ENCODE results near the gene MEX3B. TPM values are rescaled to one million over a fixed set of nuclear protein-coding genes. Genes with fewer than 3 reads are reported as not detected.
A peak's percentile ranks its signal among the peaks of the same experiment; 100 is the strongest.

MEX3B gene
- total and polyA plus RNA-seq, 9 of the 15 experiments (the other 6 are each of a cell fraction or from before 2014, with no cell fraction given) = 0.94 to 12.8 (median 3.6) TPM

GRCh38 chr15:82018201-82018600, 27.6 kb downstream of the MEX3B start (continued):
- TF ChIP-seq, protein P1, sequence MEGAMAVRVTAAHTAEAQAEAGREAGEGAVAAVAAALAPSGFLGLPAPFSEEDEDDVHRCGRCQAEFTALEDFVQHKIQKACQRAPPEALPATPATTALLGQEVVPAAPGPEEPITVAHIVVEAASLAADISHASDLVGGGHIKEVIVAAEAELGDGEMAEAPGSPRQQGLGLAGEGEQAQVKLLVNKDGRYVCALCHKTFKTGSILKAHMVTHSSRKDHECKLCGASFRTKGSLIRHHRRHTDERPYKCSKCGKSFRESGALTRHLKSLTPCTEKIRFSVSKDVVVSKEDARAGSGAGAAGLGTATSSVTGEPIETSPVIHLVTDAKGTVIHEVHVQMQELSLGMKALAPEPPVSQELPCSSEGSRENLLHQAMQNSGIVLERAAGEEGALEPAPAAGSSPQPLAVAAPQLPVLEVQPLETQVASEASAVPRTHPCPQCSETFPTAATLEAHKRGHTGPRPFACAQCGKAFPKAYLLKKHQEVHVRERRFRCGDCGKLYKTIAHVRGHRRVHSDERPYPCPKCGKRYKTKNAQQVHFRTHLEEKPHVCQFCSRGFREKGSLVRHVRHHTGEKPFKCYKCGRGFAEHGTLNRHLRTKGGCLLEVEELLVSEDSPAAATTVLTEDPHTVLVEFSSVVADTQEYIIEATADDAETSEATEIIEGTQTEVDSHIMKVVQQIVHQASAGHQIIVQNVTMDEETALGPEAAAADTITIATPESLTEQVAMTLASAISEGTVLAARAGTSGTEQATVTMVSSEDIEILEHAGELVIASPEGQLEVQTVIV (CRISPR knock-in tag; IDR thresholded peaks at IDR 0.05; ENCODE audit: borderline replicate concordance) = no peak
- no peak for TF ChIP-seq HEY1 (CRISPR knock-in tag; IDR thresholded peaks at IDR 0.05; ENCODE audit: borderline replicate concordance)
- TF ChIP-seq TAF1 (IDR thresholded peaks at IDR 0.05; ENCODE audit: control insufficient read depth, extremely low read depth, insufficient read depth, low read length, severe bottlenecking) = no peak
- peak; percentile 12; the same call in 1 of the 2 replicates for TF ChIP-seq ZBTB17 (CRISPR knock-in tag; IDR thresholded peaks at IDR 0.05)
- no peak for TF ChIP-seq NFE2L1 (tag; IDR thresholded peaks at IDR 0.05; ENCODE audit: borderline replicate concordance, low read depth)
- no peak for TF ChIP-seq ZNF134 (CRISPR knock-in tag; conservative IDR thresholded peaks at IDR 0.05)
- peak; percentile 84; the same call in 1 of the 2 replicates for TF ChIP-seq ZBTB1 (CRISPR knock-in tag; IDR thresholded peaks at IDR 0.05; ENCODE audit: borderline replicate concordance, low read depth)
- peak; percentile 43; the same call in 1 of the 2 replicates for TF ChIP-seq NFIC (IDR thresholded peaks at IDR 0.05)
- TF ChIP-seq SLC30A9 (CRISPR knock-in tag; IDR thresholded peaks at IDR 0.05) = no peak
- no peak for TF ChIP-seq HIVEP1 (CRISPR knock-in tag; IDR thresholded peaks at IDR 0.05)
- TF ChIP-seq, protein P2, sequence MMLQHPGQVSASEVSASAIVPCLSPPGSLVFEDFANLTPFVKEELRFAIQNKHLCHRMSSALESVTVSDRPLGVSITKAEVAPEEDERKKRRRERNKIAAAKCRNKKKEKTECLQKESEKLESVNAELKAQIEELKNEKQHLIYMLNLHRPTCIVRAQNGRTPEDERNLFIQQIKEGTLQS (IDR thresholded peaks at IDR 0.05) = peak; percentile 95
- TF ChIP-seq, protein P2 (CRISPR knock-in tag; conservative IDR thresholded peaks at IDR 0.05) = peak; percentile 82; the same call in 1 of the 2 replicates
- TF ChIP-seq ZNF253 (CRISPR knock-in tag; conservative IDR thresholded peaks at IDR 0.05) = no peak
- TF ChIP-seq TBL1XR1 (IDR thresholded peaks at IDR 0.05; ENCODE audit: low read length in 2 of 2) = no peak
- TF ChIP-seq HCFC1 (IDR thresholded peaks at IDR 0.05; ENCODE audit: low read depth, low read length) = no peak
- TF ChIP-seq CTBP1 (IDR thresholded peaks at IDR 0.05; ENCODE audit: borderline replicate concordance) = peak; percentile 62; the same call in 1 of the 2 replicates
- TF ChIP-seq ZNF766 (CRISPR knock-in tag; conservative IDR thresholded peaks at IDR 0.05) = peak; percentile 51; the same call in 1 of the 2 replicates
- no peak for TF ChIP-seq ZNF133 (CRISPR knock-in tag; IDR thresholded peaks at IDR 0.05)
- TF ChIP-seq, protein P3, sequence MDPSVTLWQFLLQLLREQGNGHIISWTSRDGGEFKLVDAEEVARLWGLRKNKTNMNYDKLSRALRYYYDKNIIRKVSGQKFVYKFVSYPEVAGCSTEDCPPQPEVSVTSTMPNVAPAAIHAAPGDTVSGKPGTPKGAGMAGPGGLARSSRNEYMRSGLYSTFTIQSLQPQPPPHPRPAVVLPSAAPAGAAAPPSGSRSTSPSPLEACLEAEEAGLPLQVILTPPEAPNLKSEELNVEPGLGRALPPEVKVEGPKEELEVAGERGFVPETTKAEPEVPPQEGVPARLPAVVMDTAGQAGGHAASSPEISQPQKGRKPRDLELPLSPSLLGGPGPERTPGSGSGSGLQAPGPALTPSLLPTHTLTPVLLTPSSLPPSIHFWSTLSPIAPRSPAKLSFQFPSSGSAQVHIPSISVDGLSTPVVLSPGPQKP (CRISPR knock-in tag; IDR thresholded peaks at IDR 0.05) = no peak
- TF ChIP-seq RB1 (IDR thresholded peaks at IDR 0.05; ENCODE audit: low read depth) = no peak
- no peak for TF ChIP-seq KLF6 (CRISPR knock-in tag; IDR thresholded peaks at IDR 0.05; ENCODE audit: borderline replicate concordance)
- no peak for TF ChIP-seq STAT5B (CRISPR knock-in tag; IDR thresholded peaks at IDR 0.05)
- TF ChIP-seq, protein P4, sequence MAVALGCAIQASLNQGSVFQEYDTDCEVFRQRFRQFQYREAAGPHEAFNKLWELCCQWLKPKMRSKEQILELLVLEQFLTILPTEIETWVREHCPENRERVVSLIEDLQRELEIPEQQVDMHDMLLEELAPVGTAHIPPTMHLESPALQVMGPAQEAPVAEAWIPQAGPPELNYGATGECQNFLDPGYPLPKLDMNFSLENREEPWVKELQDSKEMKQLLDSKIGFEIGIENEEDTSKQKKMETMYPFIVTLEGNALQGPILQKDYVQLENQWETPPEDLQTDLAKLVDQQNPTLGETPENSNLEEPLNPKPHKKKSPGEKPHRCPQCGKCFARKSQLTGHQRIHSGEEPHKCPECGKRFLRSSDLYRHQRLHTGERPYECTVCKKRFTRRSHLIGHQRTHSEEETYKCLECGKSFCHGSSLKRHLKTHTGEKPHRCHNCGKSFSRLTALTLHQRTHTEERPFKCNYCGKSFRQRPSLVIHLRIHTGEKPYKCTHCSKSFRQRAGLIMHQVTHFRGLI (CRISPR knock-in tag; IDR thresholded peaks at IDR 0.05) = no peak
- no peak for TF ChIP-seq POLR3A (IDR thresholded peaks at IDR 0.05; ENCODE audit: borderline replicate concordance, extremely low read depth, insufficient read depth, insufficient read length)
- no peak for TF ChIP-seq BRF1 (IDR thresholded peaks at IDR 0.05; ENCODE audit: borderline replicate concordance, extremely low read depth, insufficient read length)
